ENCODE results near the gene TOPAZ1.

The TOPAZ1 gene

DNA sequence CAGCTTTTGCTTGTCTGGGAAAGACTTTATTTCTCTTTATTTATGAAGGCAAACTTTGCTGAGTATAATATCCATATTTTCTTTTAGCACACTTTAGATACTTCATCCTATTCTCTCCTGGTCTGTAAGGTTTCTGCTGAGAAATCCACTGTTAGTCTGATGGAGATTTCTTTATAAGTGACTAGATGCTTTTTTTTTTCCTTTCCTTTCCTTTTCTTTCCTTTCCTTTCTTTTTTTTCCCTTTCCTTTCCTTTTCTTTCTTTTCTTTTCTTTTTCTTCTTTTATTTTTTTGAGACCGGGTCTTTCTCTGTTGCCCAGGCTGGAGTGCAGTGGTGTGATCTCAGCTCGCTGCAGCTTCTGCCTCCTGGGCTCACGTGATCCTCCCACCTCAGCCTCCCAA lies 38.4 kb downstream of the TOPAZ1 start:
- Histone ChIP-seq H3F3A (ENCODE audit: insufficient read depth) (no peaks in the 10 kb centered on the region), H3K9me2 (replicated peaks; ENCODE audit: insufficient read depth, low read length) (no peaks in the 10 kb centered on the region), H3K27ac (ENCODE audit: low read depth, low read length) (no peak overlapping the region), H3K4me2 (ENCODE audit: low read depth, low read length, poor library complexity, severe bottlenecking) (no peak overlapping the region), H3K79me2 (ENCODE audit: insufficient read depth, low read length) (no peaks in the 10 kb centered on the region), H4K20me1 (ENCODE audit: low read depth, low read length) (no peaks in the 10 kb centered on the region), H3K36me3 (ENCODE audit: low read length) (no peaks in the 10 kb centered on the region), H3K9me3 (ENCODE audit: insufficient read depth, low read length) (no peaks in the 10 kb centered on the region), H3K9ac (ENCODE audit: low read length) (no peak overlapping the region), H2AFZ (ENCODE audit: low read depth, low read length, severe bottlenecking) (no peak overlapping the region), H3K4me3 (ENCODE audit: insufficient read depth, low read length, poor library complexity, severe bottlenecking) (no peak overlapping the region), H3K27me3 (ENCODE audit: low read length) (no peaks in the 10 kb centered on the region; the same call in 1 of the 2 replicates)
- TF ChIP-seq, protein P1, sequence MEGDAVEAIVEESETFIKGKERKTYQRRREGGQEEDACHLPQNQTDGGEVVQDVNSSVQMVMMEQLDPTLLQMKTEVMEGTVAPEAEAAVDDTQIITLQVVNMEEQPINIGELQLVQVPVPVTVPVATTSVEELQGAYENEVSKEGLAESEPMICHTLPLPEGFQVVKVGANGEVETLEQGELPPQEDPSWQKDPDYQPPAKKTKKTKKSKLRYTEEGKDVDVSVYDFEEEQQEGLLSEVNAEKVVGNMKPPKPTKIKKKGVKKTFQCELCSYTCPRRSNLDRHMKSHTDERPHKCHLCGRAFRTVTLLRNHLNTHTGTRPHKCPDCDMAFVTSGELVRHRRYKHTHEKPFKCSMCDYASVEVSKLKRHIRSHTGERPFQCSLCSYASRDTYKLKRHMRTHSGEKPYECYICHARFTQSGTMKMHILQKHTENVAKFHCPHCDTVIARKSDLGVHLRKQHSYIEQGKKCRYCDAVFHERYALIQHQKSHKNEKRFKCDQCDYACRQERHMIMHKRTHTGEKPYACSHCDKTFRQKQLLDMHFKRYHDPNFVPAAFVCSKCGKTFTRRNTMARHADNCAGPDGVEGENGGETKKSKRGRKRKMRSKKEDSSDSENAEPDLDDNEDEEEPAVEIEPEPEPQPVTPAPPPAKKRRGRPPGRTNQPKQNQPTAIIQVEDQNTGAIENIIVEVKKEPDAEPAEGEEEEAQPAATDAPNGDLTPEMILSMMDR (IDR thresholded peaks at IDR 0.05; ENCODE audit: insufficient read depth, low read length, poor library complexity, severe bottlenecking): no peak
- TF ChIP-seq EZH2phosphoT487 (conservative IDR thresholded peaks at IDR 0.05; ENCODE audit: low read length): no peak

DNA sequence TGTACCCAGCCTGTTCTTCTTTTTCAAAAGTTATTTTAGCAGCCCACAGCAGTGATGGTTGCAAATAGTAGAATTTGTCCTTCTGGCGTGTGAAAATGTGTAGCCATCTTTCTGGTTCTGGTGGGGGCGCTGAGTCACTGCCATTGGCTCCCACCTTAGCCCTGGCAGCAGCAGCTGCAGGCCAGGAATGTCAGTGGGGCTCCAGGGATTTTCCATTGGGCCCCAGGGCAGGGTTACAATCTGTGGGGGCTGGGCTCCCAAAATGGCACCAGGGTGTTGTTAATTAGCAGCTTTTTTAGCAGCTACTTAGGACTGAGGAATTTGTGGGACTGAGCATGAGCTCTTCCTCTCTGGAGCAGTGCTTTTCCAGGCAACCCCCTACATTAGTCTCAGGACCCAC lies 38.9 kb downstream of the TOPAZ1 start:
- Histone ChIP-seq H3K9ac (ENCODE audit: low read length) (no peak overlapping the region), H2AFZ (ENCODE audit: low read depth, low read length, severe bottlenecking) (no peak overlapping the region), H3K9me2 (replicated peaks; ENCODE audit: insufficient read depth, low read length) (no peaks in the 10 kb centered on the region), H3K36me3 (ENCODE audit: low read length) (no peaks in the 10 kb centered on the region), H3K4me2 (ENCODE audit: low read depth, low read length, poor library complexity, severe bottlenecking) (no peak overlapping the region), H3K27me3 (ENCODE audit: low read length) (no peaks in the 10 kb centered on the region; the same call in 1 of the 2 replicates), H4K20me1 (ENCODE audit: low read depth, low read length) (no peaks in the 10 kb centered on the region), H3K4me3 (ENCODE audit: insufficient read depth, low read length, poor library complexity, severe bottlenecking) (no peak overlapping the region), H3K9me3 (ENCODE audit: insufficient read depth, low read length) (no peaks in the 10 kb centered on the region), H3K27ac (ENCODE audit: low read depth, low read length) (no peak overlapping the region), H3K79me2 (ENCODE audit: insufficient read depth, low read length) (no peaks in the 10 kb centered on the region), H3F3A (ENCODE audit: insufficient read depth) (no peaks in the 10 kb centered on the region)
- TF ChIP-seq, protein P1 (IDR thresholded peaks at IDR 0.05; ENCODE audit: insufficient read depth, low read length, poor library complexity, severe bottlenecking): no peak
- no peak for TF ChIP-seq EZH2phosphoT487 (conservative IDR thresholded peaks at IDR 0.05; ENCODE audit: low read length)

DNA sequence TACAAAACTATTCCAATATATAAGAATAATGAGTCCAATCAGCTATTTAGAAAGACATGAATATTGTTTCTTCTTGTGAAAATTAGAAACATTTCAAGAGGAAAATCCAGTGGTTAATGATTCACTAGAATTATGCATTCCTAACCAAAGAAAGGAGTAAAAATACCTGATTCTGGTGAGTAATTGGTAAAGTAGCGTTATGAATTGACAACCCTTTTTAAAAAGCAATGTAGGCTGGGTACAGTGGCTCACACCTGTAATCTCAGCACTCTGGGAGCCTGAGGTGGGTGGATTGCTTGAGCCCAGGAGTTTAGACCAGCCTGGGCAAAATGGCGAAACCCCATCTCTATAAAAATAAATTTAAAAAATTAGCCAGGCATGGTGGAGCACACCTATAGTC lies 43.3 kb downstream of the TOPAZ1 start:
- no peak overlapping the region for H3K4me2 ChIP-seq (ENCODE audit: low read depth, low read length, poor library complexity, severe bottlenecking)
- H3K27me3 ChIP-seq (ENCODE audit: low read length): no peaks in the 10 kb centered on the region; the same call in 1 of the 2 replicates
- H3K9ac ChIP-seq (ENCODE audit: low read length): no peak overlapping the region
- H3K36me3 ChIP-seq (ENCODE audit: low read length): no peaks in the 10 kb centered on the region
- H3K9me3 ChIP-seq (ENCODE audit: insufficient read depth, low read length): no peaks in the 10 kb centered on the region
- TF ChIP-seq, protein P1 (IDR thresholded peaks at IDR 0.05; ENCODE audit: insufficient read depth, low read length, poor library complexity, severe bottlenecking): no peak
- TF ChIP-seq EZH2phosphoT487 (conservative IDR thresholded peaks at IDR 0.05; ENCODE audit: low read length): no peak
- no peak overlapping the region for H3K27ac ChIP-seq (ENCODE audit: low read depth, low read length)
- H3F3A ChIP-seq (ENCODE audit: insufficient read depth): no peaks in the 10 kb centered on the region
- no peaks in the 10 kb centered on the region for H3K9me2 ChIP-seq (replicated peaks; ENCODE audit: insufficient read depth, low read length)
- no peaks in the 10 kb centered on the region for H4K20me1 ChIP-seq (ENCODE audit: low read depth, low read length)
- H3K79me2 ChIP-seq (ENCODE audit: insufficient read depth, low read length): no peaks in the 10 kb centered on the region
- H3K4me3 ChIP-seq (ENCODE audit: insufficient read depth, low read length, poor library complexity, severe bottlenecking): no peak overlapping the region
- no peak overlapping the region for H2AFZ ChIP-seq (ENCODE audit: low read depth, low read length, severe bottlenecking)

Measured in SU-DHL-6 (cell line).